GM18526 (cell line): ENCODE data around the gene LRFN2.

ENCODE experiments used
- POLR2A ChIP-seq: IDR thresholded peaks from 3 replicates; pipeline ENCODE4 v1.6.1; 2011; ENCODE audit not compliant: insufficient read length; ENCODE audit errors: extremely low read depth

Gene LRFN2

DNA sequence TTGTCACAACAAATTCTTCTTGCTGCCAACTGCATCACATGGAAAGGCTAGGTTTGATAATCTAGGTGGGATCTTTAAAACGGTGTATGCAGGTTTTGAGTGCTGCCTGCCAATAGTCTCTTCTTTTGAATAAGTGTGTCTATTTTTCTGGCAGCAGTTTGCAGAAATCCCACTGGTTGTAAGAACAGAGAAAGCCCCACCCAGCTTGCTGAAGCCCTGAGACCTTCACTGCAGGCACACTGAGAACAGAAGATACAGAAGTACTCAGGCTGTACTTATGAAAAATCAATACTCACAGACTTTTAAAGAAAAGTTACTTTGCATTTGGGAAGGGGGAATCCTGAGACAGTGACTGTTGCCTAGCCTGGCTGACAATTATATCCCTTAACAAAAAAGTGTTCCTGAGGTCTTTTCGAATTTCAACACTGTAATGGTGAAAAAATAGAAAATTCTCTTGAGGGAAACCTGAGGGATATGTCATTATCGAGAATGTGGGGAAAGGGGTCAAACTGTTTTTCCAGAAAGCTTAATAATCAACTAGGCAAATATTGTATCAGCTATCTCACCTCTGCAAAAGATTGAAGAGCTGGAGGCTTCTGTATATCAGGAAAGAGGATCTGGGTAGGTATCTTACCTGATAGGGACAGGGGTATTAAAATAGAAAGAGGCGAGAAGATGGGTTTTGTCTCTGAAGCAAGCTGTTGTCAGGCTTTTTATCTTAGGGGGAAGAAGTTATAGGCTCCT lies 199.9 kb downstream of the LRFN2 start:
- no peak for TF ChIP-seq POLR2A

DNA sequence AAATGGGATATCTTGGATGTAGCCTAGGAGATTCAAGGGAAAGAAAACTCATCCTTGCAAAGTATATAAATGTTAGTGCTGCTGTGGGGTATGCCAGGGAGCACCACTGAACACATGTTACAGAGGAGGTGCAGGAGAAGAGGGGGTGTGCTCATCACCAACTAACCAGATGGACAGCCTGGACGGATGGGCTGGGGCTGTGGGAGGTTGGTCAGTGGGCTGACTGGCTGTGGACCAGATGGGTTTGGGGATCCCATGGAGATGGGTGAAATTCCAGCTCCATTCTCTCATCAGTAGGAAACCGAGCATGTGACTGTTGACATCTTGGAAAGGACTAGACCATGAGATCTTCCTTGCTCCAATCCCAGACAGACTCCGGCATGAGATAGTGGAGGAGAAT lies 201.0 kb downstream of the LRFN2 start:
- TF ChIP-seq POLR2A = no peak

DNA sequence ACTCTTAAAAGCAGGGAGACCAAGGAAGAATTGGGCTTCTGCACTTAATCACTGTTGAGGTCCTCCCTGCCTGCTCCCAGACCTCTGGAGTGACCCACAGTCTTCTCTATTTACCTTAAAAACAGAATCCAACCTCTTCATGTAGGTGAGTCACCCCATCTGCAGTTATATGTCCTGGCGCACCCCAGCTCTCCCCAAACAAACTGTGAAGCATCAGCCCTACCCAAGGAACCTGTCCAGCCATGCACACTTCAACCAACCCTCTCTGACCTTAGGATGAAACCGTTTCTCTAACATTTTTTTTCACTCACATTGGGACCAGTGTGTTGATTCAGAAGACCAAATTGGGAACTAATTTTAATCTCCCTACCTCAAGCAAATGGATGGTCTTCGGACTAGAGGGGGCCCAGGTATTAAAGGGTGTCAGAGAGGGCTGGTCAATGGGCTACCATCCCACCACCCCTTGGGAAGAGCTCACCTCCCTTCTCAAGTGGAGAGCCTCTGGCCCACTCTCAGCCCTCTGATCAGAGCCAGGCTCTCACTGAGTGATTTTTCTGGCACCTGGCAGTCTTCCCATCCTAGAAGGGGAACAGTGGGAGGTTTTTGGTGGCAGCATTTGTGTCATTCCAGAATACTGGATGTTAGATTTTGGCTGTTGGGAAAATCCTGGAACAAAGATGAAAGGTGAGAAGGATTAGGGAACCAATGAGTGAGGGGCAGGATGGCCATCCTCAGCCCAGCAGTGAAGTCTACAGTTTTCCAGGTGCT lies 203.6 kb downstream of the LRFN2 start:
- TF ChIP-seq POLR2A = no peak

GRCh38 chr6:40380271-40380670 lies 206.9 kb downstream of the LRFN2 start:
- TF ChIP-seq POLR2A = no peak

DNA sequence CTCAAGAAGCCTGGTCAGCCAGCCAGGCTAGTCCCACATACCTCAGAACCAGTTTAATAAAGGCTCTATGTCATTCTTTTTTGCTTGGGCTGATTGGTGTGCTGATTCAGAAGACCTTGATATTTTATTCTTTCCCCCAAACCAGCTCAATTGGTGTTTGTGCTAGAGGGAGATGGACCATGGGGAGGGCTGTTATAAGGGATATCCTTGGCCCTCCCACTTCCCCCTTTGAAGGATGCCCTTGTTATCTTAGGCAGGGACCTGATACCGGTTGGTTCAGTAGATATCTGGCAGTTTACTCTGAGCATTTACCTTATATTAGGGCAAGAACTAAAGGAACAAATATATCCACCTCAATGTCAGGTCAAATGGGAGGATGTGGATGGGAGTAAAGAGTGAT lies 207.4 kb downstream of the LRFN2 start:
- no peak for TF ChIP-seq POLR2A

DNA sequence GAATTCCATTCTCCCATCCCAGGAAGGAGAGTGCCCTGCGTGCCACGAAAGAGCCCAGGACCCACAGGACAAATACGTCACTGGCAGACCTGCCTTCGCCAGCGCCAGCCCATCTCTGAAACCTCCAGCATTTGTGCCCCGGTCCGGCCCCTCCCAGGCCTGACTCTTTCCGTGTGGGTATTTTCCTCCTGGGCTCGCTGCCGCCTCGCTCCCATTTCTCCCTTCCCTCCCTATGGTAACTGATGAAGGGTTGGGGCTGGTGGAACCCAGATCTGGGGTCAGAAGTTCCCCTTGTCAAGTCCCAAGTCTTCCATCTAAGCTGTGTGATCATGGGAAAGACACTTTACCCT lies 208.5 kb downstream of the LRFN2 start:
- TF ChIP-seq POLR2A = no peak

- no peak for TF ChIP-seq POLR2A
Observed at GRCh38 chr6:40378071-40378724, 209.0 kb downstream of the LRFN2 start.

DNA sequence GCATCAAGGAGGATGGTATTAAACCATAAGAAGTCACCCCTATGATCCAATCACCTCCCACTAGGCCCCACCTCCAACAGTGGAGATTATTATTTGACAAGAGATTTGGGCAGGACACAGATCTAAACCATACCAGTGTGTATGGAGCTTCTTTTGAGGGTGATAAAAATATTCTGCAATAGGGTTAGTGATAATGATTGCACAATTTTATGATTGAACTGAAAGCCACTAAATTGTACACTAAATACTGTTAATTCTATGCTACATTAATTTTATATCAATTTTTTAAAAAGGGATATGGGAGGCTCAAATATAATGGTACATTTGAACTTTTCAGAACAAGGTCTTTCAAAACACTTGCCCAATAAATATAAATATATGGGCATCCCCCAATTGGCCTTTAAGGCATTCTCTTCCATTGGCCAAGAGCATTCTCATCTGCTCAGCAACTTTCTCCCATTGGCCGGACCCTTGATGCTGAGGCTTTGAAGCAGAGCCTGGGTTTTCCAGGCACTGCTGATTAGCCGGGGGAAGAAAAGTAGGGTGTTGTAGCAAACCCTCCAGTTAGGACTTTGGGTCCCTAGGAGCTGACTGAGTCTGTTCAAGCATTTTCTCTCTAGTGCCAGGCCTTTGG lies 209.9 kb downstream of the LRFN2 start:
- TF ChIP-seq POLR2A = no peak

- no peak for TF ChIP-seq POLR2A
Observed at GRCh38 chr6:40376113-40376650, 211.0 kb downstream of the LRFN2 start.

- no peak for TF ChIP-seq POLR2A
Observed at GRCh38 chr6:40373267-40373666, 213.9 kb downstream of the LRFN2 start.

GRCh38 chr6:40371621-40372020 lies 215.5 kb downstream of the LRFN2 start:
- TF ChIP-seq POLR2A = no peak

GRCh38 chr6:40371095-40371494 lies 216.1 kb downstream of the LRFN2 start:
- no peak for TF ChIP-seq POLR2A

- TF ChIP-seq POLR2A = no peak
Observed at GRCh38 chr6:40369891-40370290, 217.3 kb downstream of the LRFN2 start.

GRCh38 chr6:40369042-40369441 lies 218.1 kb downstream of the LRFN2 start:
- TF ChIP-seq POLR2A = no peak

GRCh38 chr6:40362859-40363258 lies 224.3 kb downstream of the LRFN2 start:
- TF ChIP-seq POLR2A = no peak
